Measurements from ENCODE around the gene ACTL10. TPM values are rescaled to one million over a fixed set of nuclear protein-coding genes. Genes with fewer than 3 reads are reported as not detected.
A peak's percentile ranks its signal among the peaks of the same experiment; 100 is the strongest.

ACTL10 gene
- total and polyA plus RNA-seq, 2 of the 13 experiments (the other 11 are each of a cell fraction or from before 2014, with no cell fraction given): not detected

DNA sequence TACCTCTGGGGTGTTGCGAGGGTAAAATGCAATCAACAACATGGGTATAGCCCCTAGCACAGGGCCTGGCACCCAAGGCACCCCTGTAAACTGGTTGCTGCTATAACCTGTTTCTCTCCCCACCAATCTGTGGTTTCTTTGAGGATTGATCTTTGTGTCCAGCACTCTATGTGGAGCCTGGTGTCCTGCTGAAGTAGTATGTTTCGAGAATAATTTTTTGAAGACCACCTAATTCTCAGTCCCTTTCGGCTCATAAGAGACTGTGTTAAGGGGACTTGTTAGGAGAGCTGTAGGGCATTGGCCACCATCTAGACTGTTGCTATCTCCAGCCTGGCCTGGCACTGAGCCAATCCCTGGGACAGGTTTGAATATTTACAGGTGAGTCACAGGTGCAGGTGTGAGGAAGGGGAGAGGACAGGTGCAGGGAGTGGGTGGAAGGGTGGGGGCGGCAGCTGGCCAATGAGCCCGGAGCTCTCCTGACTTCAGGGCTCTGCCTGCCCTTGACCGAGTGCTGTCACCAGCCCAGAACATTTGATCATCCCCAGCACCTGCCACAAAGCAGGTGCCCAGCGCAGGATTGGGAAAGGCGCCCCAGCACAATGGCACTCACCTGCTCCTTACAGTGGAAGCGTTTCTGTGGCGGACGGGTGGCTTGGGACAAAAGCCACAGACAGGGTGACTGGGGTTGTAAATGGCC is 12.7 kb upstream of the ACTL10 start (continued):
- 0 out of 2 replicates have a peak, but pooled peaks have one; percentile 26 for TF ChIP-seq ZNF766 (CRISPR knock-in tag; IDR thresholded peaks at IDR 0.05; ENCODE audit: borderline replicate concordance)

DNA sequence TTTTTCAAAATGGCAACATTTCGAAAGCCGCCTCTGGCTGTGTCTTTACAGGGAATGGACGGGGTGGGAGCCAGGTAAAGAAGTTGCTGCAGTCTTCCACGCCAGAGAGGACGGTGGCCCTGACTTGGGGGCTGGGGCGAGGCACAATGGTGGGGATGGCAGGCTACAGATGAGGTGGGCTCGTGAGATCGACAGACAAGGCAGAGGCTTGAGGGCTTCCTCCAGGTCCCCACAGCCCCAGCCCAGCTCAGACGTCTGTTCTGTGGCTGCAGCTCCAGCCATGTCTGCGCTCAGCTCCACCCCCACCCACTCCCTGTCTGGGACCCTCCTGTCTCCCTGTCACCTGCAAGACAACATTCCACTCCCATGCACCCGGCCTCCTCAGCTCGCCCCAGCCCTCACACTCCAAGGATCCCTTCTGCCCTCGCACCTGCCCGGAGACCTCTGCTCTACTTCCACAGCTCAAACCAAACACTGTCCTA is 12.0 kb upstream of the ACTL10 start:
- POLR2A ChIA-PET: interaction anchor here (1.7 to 2.2 kb wide), 2 partner anchors 9 to 20 kb away, joined by 5 to 24 read pairs; no protein-coding TSS in a partner anchor
- Histone ChIP-seq H3K36me3 (replicated peaks in 1 of 2; ENCODE audit: control insufficient read depth in 1 of 2, insufficient read depth in 2 of 2, low read length in 2 of 2) (peaks cover 24 to 32% of the 10 kb centered on the region in 2 experiments; a peak in 4 of 5 replicates), H3K4me2 (ENCODE audit: low read depth, low read length) (no peak overlapping the region), H2AFZ (ENCODE audit: low read length) (no peak overlapping the region), H3K27ac (ENCODE audit: extremely low read length, insufficient read depth, low read length) (no peak overlapping the region), H3K4me3 (replicated peaks in 1 of 3; ENCODE audit: insufficient read depth in 1 of 3, low read depth in 2 of 3, low read length in 3 of 3) (no peak overlapping the region), H3K9ac (ENCODE audit: insufficient read depth, low read depth, low read length) (no peak overlapping the region), H3K9me3 (ENCODE audit: low read length) (no peaks in the 10 kb centered on the region), H4K20me1 (ENCODE audit: insufficient read depth, low read length) (no peaks in the 10 kb centered on the region), H3K79me2 (ENCODE audit: insufficient read depth, low read length) (no peaks in the 10 kb centered on the region), H3K4me1 (ENCODE audit: insufficient read depth, low read length) (peaks cover 37% of the 10 kb centered on the region), H3K27me3 (ENCODE audit: control insufficient read depth in 1 of 2, insufficient read depth in 2 of 2, low read length in 2 of 2) (no peaks in the 10 kb centered on the region)
- ATAC-seq (peak; percentile 0; the same call in 1 of the 3 replicates), DNase-seq (ENCODE audit: low spot score) (no peak), FAIRE-seq (no peak)
- intact Hi-C loops (cut with micrococcal nuclease; ENCODE audit: unreplicated experiment) (loop anchor here (5.0 kb wide), 1 partner anchor 137 kb away; no protein-coding TSS in a partner anchor), in situ Hi-C loops (cut with HindIII; ENCODE audit: extremely low pct_ligation_motif_present, low pct_unique_long_range_greater_than_20kb) (loop anchor here (5.0 kb wide), 1 partner anchor 192 kb away; no protein-coding TSS in a partner anchor)
- BruUV-seq (replicated peaks): no TSS peak
- 88% methylated on average over 13 of the region's 14 CpGs for WGBS (ENCODE audit: low lambda C conversion rate)
- CTCF ChIA-PET (ENCODE audit: low intra/inter-chr PET ratio, low total read pairs): interaction anchor here (4.7 kb wide), 1 partner anchor 196 kb away, joined by 53 read pairs; no protein-coding TSS in a partner anchor
- TF ChIP-seq RAD21 (CRISPR knock-in tag; IDR thresholded peaks at IDR 0.05) (peak; percentile 10; the same call in 1 of the 2 replicates), TBX3 (IDR thresholded peaks at IDR 0.05; ENCODE audit: borderline replicate concordance) (no peak), RBM22 (optimal IDR thresholded peaks at IDR 0.05; ENCODE audit: low read length) (peak; percentile 82), KDM5B (CRISPR knock-in tag; IDR thresholded peaks at IDR 0.05; ENCODE audit: borderline replicate concordance) (peak; percentile 45; the same call in 1 of the 2 replicates), POLR2G (IDR thresholded peaks at IDR 0.05; ENCODE audit: low read depth, low read length) (peak; percentile 57), ZFP90 (CRISPR knock-in tag; IDR thresholded peaks at IDR 0.05; ENCODE audit: borderline replicate concordance) (no peak), ZNF776 (CRISPR knock-in tag; IDR thresholded peaks at IDR 0.05) (peak; percentile 68; the same call in 1 of the 2 replicates), ZNF563 (CRISPR knock-in tag; IDR thresholded peaks at IDR 0.05) (no peak), PAF1 (CRISPR knock-in tag; IDR thresholded peaks at IDR 0.05) (peak; percentile 21; the same call in 1 of the 2 replicates), POLR2A (IDR thresholded peaks at IDR 0.05; ENCODE audit: insufficient read depth in 1 of 2, low read depth in 2 of 2, low read length in 2 of 2) (peak in 1 of 2 experiments; percentile 49; a peak in 2 of 4 replicates), NFE2L2 (IDR thresholded peaks at IDR 0.05; ENCODE audit: low read length) (no peak)
- TF ChIP-seq, protein P1, sequence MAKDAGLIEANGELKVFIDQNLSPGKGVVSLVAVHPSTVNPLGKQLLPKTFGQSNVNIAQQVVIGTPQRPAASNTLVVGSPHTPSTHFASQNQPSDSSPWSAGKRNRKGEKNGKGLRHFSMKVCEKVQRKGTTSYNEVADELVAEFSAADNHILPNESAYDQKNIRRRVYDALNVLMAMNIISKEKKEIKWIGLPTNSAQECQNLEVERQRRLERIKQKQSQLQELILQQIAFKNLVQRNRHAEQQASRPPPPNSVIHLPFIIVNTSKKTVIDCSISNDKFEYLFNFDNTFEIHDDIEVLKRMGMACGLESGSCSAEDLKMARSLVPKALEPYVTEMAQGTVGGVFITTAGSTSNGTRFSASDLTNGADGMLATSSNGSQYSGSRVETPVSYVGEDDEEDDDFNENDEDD (CRISPR knock-in tag; IDR thresholded peaks at IDR 0.05; ENCODE audit: borderline replicate concordance): no peak
- TF ChIP-seq, protein P2, sequence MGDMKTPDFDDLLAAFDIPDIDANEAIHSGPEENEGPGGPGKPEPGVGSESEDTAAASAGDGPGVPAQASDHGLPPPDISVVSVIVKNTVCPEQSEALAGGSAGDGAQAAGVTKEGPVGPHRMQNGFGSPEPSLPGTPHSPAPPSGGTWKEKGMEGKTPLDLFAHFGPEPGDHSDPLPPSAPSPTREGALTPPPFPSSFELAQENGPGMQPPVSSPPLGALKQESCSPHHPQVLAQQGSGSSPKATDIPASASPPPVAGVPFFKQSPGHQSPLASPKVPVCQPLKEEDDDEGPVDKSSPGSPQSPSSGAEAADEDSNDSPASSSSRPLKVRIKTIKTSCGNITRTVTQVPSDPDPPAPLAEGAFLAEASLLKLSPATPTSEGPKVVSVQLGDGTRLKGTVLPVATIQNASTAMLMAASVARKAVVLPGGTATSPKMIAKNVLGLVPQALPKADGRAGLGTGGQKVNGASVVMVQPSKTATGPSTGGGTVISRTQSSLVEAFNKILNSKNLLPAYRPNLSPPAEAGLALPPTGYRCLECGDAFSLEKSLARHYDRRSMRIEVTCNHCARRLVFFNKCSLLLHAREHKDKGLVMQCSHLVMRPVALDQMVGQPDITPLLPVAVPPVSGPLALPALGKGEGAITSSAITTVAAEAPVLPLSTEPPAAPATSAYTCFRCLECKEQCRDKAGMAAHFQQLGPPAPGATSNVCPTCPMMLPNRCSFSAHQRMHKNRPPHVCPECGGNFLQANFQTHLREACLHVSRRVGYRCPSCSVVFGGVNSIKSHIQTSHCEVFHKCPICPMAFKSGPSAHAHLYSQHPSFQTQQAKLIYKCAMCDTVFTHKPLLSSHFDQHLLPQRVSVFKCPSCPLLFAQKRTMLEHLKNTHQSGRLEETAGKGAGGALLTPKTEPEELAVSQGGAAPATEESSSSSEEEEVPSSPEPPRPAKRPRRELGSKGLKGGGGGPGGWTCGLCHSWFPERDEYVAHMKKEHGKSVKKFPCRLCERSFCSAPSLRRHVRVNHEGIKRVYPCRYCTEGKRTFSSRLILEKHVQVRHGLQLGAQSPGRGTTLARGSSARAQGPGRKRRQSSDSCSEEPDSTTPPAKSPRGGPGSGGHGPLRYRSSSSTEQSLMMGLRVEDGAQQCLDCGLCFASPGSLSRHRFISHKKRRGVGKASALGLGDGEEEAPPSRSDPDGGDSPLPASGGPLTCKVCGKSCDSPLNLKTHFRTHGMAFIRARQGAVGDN (CRISPR knock-in tag; IDR thresholded peaks at IDR 0.05): 0 out of 2 replicates have a peak, but pooled peaks have one; percentile 25
- TF ChIP-seq, protein P3, sequence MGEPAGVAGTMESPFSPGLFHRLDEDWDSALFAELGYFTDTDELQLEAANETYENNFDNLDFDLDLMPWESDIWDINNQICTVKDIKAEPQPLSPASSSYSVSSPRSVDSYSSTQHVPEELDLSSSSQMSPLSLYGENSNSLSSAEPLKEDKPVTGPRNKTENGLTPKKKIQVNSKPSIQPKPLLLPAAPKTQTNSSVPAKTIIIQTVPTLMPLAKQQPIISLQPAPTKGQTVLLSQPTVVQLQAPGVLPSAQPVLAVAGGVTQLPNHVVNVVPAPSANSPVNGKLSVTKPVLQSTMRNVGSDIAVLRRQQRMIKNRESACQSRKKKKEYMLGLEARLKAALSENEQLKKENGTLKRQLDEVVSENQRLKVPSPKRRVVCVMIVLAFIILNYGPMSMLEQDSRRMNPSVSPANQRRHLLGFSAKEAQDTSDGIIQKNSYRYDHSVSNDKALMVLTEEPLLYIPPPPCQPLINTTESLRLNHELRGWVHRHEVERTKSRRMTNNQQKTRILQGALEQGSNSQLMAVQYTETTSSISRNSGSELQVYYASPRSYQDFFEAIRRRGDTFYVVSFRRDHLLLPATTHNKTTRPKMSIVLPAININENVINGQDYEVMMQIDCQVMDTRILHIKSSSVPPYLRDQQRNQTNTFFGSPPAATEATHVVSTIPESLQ (CRISPR knock-in tag; conservative IDR thresholded peaks at IDR 0.05): no peak
